ENCODE results near the gene CAP2.
"Not testable (repeated sequence)": the region's sequence is repeated elsewhere in the genome, so short reads cannot be mapped to it uniquely, and the experiment has no call there.

The CAP2 gene

GRCh38 chr6:17397764-17398194 lies 4.4 kb downstream of the CAP2 start:
- no peak for DNase-seq

- DNase-seq = not testable (repeated sequence)
Measured at GRCh38 chr6:17405181-17405943, 12.0 kb downstream of the CAP2 start.

DNA sequence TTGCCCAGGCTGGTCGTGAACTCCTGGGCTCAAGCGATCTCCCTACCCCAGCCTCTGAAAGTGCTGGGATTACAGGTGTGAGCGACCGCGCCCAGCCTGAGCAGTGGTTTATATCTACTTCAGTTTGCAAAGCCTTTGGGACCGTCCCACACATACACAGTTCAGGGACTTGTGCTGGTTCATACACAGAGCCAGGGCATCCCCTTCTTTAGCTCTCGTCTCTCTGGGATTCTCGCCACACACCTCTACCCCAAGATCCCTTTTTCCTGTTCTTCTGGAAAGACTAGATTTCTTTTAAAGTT lies 12.5 kb downstream of the CAP2 start:
- no peak for DNase-seq

DNA sequence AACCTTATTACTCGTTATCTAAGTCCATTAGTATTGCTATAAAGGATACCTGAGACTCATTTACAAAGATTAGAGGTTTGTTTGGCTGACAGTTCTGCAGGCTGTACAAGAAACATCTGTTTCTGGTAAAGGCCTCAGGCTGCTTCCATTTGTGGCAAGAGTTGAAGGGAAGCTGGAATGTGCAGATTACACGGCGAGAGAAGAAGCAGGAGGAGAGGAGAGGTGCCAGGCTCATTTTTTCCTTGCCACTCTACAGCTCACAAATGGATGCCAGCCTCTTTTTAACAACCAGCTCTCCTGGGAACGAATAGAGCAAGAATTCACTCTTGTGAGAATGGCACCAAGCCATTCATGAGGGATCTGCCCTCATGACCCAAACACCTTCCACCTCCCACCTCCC lies 14.7 kb downstream of the CAP2 start:
- no peak for DNase-seq

DNA sequence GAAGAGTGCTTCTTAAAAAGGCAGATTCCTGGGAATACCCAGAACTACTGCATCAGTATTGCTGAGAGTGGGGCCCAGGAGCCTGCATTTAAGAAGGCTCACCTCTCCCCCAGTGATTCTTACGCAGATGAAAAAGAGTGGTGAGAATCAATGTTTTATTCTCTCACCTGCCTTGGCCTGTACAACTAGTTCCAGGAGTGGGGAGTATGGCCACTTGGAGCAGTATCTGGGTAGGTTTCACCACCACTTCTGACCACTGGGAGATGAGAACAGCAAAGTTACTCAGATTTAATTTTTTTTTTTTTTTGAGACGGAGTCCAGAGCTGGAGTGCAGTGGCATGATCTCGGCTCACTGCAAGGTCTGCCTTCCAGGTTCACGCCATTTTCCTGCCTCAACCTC lies 16.9 kb downstream of the CAP2 start:
- no peak for DNase-seq

- DNase-seq = no peak
Measured at GRCh38 chr6:17413313-17413750, 19.9 kb downstream of the CAP2 start.

- not testable (repeated sequence) for DNase-seq
Measured at GRCh38 chr6:17414395-17414794, 21.0 kb downstream of the CAP2 start.

DNA sequence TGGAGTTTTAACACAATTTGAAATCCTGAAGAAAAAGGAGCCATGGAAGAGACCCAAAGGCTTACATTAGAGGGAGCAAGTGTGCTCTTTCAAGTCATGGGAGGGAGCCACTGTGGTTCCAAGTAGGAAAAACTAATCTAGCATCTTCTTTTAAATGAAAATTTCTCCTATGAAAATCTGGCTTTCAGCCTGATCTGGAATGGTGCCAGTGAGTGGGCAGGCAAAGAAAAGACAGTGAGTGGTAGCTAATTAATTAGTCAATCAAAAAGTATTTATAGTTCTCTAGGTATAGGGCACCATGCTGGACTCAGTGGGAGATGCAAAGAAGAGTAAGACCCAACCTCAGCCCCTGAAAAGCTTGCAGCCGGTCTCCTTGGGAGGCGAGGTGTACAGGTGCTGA lies 21.9 kb downstream of the CAP2 start:
- no peak for DNase-seq

DNA sequence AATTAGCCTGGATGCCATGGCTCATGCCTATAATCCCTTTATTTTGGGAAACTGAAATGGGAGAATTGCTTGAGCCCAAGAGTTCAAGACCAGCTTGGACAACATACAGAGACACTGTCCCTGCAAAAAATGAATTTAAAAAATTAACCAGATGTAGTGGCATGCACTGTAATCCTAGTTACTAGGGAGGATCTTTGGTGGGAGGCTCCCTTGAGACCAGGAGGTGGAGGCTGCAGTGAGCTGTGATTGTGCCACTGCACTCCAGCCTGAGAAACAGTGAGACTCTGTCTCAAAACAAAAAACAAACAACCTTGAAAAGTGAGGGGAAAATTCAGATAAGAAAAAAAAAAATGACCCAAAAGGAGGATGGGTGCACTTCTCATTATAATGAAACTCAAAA lies 23.4 kb downstream of the CAP2 start:
- no peak for DNase-seq

DNA sequence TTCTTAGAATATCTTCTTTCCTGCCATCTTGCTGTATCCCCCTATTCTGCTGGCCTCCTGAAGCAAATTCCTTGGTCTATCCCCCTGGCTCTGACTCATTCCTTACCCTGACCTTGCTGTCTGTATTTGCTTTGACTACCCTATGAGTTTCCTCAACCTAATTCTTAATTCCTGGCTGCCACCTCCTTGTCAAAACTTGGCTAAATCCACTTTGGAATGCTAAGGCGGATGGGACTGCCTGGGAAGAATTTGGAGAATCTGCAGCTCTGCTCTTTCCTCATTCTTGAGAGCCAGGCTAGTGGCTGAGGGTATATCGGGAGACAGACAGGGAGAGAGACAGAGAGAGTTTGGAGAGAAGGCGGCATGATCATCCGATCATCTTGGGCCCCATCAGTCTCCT lies 24.4 kb downstream of the CAP2 start:
- no peak for DNase-seq

GRCh38 chr6:17418281-17419188 lies 25.1 kb downstream of the CAP2 start:
- DNase-seq = no peak

DNA sequence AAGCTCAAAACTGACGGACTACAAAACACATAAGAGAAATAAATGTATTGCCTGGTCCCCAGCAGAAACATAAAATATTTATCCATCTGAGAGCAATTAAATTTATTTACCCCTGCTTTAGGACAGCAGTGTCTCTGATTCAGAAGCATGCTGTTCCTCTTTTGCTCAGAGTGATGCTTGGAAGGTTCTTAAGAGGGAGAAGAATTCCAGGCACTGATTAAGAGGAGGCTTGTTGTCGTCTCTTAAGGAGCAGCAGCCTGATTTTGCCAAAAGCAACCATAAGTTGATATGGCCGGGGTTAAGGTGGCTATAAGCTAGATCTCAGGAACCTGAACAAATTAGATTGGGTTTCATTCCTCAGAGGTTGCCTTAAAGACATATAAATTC lies 25.8 kb downstream of the CAP2 start:
- no peak for DNase-seq

DNA sequence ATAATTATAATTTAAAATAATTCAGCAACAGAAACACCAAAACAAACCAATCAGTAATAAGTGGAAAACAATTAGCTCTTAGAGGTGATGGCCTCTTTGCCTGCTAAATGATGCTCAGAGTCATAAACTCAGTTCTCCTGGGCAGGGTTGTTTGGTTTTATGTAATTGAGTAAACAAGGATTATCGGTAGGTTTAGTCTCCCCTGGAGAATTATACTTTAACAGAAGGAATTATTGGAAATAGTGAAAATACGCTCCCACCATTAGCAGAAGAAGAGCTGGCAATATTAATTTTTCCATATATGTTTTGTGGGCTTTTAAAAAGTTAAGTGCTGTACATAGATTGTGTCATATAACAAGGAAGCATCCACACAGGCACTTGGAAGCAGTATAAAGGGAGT lies 27.0 kb downstream of the CAP2 start:
- no peak for DNase-seq

- DNase-seq = no peak
Measured at GRCh38 chr6:17421406-17421805, 28.0 kb downstream of the CAP2 start.

- DNase-seq = no peak
Measured at GRCh38 chr6:17423026-17423425, 29.6 kb downstream of the CAP2 start.

DNA sequence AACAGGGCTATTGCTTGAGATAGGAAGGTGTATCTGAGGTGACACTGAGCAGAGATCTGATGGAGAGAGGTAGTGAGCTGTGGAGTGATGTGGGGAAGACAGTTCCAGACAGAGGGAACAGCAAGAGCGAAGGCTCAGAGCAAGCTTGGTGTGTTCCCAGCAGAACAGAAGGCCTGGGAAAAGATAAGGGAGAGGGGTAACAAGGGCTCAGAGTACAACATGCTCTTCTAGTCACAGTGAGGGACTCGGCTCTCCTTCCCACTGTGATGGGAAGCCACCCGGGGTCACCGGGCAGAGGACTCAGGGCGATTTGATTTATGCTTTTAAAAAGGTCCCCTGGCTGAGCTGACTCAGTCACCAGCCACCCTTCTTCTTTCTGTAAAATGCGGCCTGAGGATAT lies 33.7 kb downstream of the CAP2 start:
- DNase-seq = no peak

DNA sequence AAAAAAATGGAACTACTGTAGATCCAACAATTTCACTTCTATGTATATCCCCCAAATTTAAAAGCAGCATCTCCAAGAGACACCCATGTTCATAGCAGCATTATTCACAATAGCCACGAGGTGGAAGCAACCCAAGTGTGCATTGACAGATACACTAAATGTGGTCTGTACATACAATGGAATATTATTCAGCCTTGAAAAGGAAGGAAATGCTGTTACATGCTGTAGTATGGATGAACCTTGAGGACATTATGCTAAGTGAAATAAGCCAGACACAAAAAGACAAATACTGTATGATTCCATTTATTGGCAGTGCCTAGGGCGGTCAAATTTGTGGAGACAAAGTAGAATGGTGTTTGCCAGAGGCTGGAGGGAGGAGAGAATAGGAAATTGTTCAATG lies 34.2 kb downstream of the CAP2 start:
- DNase-seq = no peak

GRCh38 chr6:17428595-17429120 lies 35.3 kb downstream of the CAP2 start:
- DNase-seq = not testable (repeated sequence)

- DNase-seq = peak; percentile 53
Measured at GRCh38 chr6:17429383-17430061, 36.1 kb downstream of the CAP2 start.

- no peak for DNase-seq
Measured at GRCh38 chr6:17431581-17431980, 38.2 kb downstream of the CAP2 start.

DNA sequence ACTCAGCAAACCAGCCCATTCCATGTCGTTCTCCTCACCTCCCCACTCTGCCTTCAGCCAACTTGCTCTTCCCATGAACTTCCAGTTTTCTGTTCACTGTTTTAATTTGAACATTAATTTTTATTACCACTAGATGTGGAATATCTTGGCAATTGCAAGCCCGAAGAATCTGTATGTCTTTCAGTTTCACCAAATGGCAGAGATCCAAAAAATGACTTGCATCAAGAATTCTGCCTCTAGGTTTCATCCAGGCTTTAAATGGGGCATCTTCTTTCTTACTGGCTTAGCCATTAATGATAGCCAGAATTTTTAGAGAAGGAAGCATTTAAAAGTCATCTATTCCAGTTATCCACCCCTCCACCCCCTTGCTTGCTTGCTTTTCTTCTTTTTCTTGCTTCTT lies 39.0 kb downstream of the CAP2 start:
- DNase-seq = no peak

DNA sequence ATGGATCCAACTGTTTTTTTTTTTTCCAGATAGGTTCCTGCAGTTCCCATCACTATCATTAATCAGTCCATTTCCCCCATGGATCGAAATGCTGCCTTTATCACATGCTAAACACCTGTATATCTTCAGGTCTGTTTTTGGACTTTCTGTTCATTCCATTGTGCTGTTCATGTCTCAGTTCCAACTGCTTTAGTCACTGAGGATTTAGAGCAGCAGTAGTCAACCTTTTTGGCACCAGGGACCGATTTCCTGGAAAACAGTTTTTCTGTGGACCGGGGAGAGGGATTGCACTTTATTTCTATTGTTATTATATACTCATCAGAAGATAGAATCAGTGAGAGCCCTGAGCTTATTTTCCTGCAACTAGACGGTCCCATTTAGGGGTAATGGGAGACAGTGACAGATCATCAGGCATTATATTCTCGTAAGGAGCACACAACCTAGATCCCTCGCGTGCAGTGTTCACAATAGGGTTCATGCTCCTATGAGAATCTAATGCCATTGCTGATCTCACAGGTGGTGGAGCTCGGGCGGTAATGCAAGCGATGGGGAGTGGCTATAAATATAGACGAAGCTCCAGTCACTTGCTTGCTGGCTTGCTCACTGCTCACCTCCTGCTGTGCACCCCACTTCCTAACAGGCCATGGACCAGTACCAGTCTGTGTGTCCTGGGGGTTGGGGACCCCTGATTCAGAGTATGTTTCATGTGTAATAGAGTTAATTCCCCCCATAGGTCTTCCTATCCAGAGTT lies 46.0 kb downstream of the CAP2 start:
- no peak for DNase-seq

- DNase-seq = not testable (repeated sequence)
Measured at GRCh38 chr6:17440811-17441210, 47.4 kb downstream of the CAP2 start.

Measured in NCI-H774 (cell line).